ENCODE data around the gene RAB6B.

The RAB6B gene

GRCh38 chr3:133851266-133851906 lies 44.3 kb downstream of the RAB6B start:
- no peak overlapping the region for H3K27ac ChIP-seq (ENCODE audit: poor library complexity, severe bottlenecking)

GRCh38 chr3:133850034-133850433 lies 45.6 kb downstream of the RAB6B start:
- Histone ChIP-seq H3K4me1 (ENCODE audit: insufficient read depth, poor library complexity, severe bottlenecking) (no peaks in the 10 kb centered on the region), H3K4me3 (ENCODE audit: severe bottlenecking) (no peak overlapping the region), H3K9me3 (ENCODE audit: severe bottlenecking) (no peaks in the 10 kb centered on the region), H3K36me3 (ENCODE audit: low read depth) (no peaks in the 10 kb centered on the region), H3K27ac (ENCODE audit: poor library complexity, severe bottlenecking) (no peak overlapping the region), H3K27me3 (ENCODE audit: insufficient read depth, poor library complexity, severe bottlenecking) (no peaks in the 10 kb centered on the region)
- TF ChIP-seq CTCF (IDR thresholded peaks at IDR 0.05; ENCODE audit: poor library complexity, severe bottlenecking), result no peak
- no peak for DNase-seq (ENCODE audit: low spot score)
- no peak for ATAC-seq (ENCODE audit: low read depth)

More at GRCh38 chr3:133851266-133851906, 44.3 kb downstream of the RAB6B start:
- Histone ChIP-seq H3K9me3 (ENCODE audit: severe bottlenecking) (no peaks in the 10 kb centered on the region), H3K27me3 (ENCODE audit: insufficient read depth, poor library complexity, severe bottlenecking) (no peaks in the 10 kb centered on the region), H3K36me3 (ENCODE audit: low read depth) (no peaks in the 10 kb centered on the region), H3K4me1 (ENCODE audit: insufficient read depth, poor library complexity, severe bottlenecking) (no peaks in the 10 kb centered on the region), H3K4me3 (ENCODE audit: severe bottlenecking) (no peak overlapping the region)
- no peak for DNase-seq (ENCODE audit: low spot score)
- TF ChIP-seq CTCF (IDR thresholded peaks at IDR 0.05; ENCODE audit: poor library complexity, severe bottlenecking), result no peak
- no peak for ATAC-seq (ENCODE audit: low read depth)

- Histone ChIP-seq H3K36me3 (ENCODE audit: low read depth) (no peaks in the 10 kb centered on the region), H3K27me3 (ENCODE audit: insufficient read depth, poor library complexity, severe bottlenecking) (no peaks in the 10 kb centered on the region), H3K9me3 (ENCODE audit: severe bottlenecking) (no peaks in the 10 kb centered on the region), H3K4me1 (ENCODE audit: insufficient read depth, poor library complexity, severe bottlenecking) (no peaks in the 10 kb centered on the region), H3K4me3 (ENCODE audit: severe bottlenecking) (no peak overlapping the region), H3K27ac (ENCODE audit: poor library complexity, severe bottlenecking) (no peak overlapping the region)
- DNase-seq (ENCODE audit: low spot score), result no peak
- no peak for TF ChIP-seq CTCF (IDR thresholded peaks at IDR 0.05; ENCODE audit: poor library complexity, severe bottlenecking)
- no peak for ATAC-seq (ENCODE audit: low read depth)
Measured at GRCh38 chr3:133849346-133849745, 46.3 kb downstream of the RAB6B start.

GRCh38 chr3:133845127-133845526 lies 50.6 kb downstream of the RAB6B start:
- Histone ChIP-seq H3K27me3 (ENCODE audit: insufficient read depth, poor library complexity, severe bottlenecking) (no peaks in the 10 kb centered on the region), H3K27ac (ENCODE audit: poor library complexity, severe bottlenecking) (no peak overlapping the region), H3K4me1 (ENCODE audit: insufficient read depth, poor library complexity, severe bottlenecking) (no peaks in the 10 kb centered on the region), H3K36me3 (ENCODE audit: low read depth) (no peaks in the 10 kb centered on the region), H3K4me3 (ENCODE audit: severe bottlenecking) (no peak overlapping the region), H3K9me3 (ENCODE audit: severe bottlenecking) (no peaks in the 10 kb centered on the region)
- no peak for ATAC-seq (ENCODE audit: low read depth)
- no peak for TF ChIP-seq CTCF (IDR thresholded peaks at IDR 0.05; ENCODE audit: poor library complexity, severe bottlenecking)
- no peak for DNase-seq (ENCODE audit: low spot score)

- Histone ChIP-seq H3K4me3 (ENCODE audit: severe bottlenecking) (no peak overlapping the region), H3K9me3 (ENCODE audit: severe bottlenecking) (no peaks in the 10 kb centered on the region), H3K4me1 (ENCODE audit: insufficient read depth, poor library complexity, severe bottlenecking) (no peaks in the 10 kb centered on the region), H3K27ac (ENCODE audit: poor library complexity, severe bottlenecking) (no peak overlapping the region), H3K36me3 (ENCODE audit: low read depth) (no peaks in the 10 kb centered on the region), H3K27me3 (ENCODE audit: insufficient read depth, poor library complexity, severe bottlenecking) (no peaks in the 10 kb centered on the region)
- no peak for TF ChIP-seq CTCF (IDR thresholded peaks at IDR 0.05; ENCODE audit: poor library complexity, severe bottlenecking)
- ATAC-seq (ENCODE audit: low read depth) (no peak), DNase-seq (ENCODE audit: low spot score) (no peak)
Measured at GRCh38 chr3:133843634-133844033, 52.0 kb downstream of the RAB6B start.
